Forelimb muscle (tissue), 1 donor: ENCODE results near the gene UBE2L5. TPM values are rescaled to one million over a fixed set of nuclear protein-coding genes. Genes with fewer than 3 reads are reported as not detected.

Experiments used
- DNase-seq: peaks from one replicate; pipeline ENCODE4 v3.0.0-alpha.2; 2013; ENCODE audit warnings: low read depth
- polyA plus RNA-seq: library from polyadenylated mRNA; unstranded; fragments of 120-200 nt; gene quantifications from one replicate; pipeline ENCODE4 v1.2.1, GENCODE V29; 2013; ENCODE audit not compliant: insufficient read length

The UBE2L5 gene
- polyA plus RNA-seq, 1 donor, result 0.52 TPM

DNA sequence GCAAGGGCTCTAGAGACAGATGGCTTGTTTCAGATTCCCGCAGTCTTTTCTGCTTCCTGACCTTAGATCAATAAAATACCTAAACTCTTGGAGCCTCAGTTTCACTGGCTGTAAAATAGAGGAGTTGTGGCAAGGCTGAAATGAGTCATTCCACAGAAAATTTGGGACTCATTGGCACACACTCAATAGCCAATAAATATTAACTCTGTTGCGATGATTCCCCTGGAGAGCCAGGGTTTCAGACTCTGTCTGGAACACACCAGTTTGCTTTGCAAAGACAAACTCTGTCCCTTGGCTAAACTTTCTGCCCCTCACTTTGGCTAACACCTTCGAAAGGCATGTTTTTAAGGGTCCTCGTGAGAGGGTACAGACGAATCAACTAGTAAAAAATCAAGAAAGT is 18.1 kb upstream of the UBE2L5 start:
- no peak for DNase-seq

DNA sequence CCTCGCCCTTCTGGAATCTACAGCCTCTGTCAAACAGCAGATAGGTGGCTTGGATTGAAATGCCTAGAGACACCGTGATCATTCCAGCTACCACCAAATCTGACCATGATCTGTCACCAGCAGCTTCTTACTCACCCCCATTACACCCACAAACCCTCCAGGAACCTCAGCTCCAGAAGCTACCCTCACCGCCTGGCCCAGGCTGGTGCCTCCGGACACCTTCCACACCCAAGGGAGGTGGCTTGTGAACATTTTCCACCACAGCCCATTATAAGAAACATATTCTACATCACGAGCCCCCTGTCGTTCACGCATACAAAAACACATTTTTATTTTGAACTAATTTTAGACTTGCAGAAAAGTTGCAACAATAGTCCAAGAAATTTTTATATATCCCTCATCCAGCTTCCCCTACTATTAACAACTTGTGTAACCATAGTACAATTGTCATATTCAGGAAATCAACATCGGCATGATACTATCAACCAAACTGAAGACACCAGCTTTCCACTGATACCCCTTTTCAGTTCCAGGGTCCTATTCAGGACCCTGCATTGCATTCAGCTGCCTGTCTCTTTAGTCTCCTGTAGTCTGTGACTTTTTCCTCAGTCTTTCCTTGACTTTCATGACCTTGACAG is 15.4 kb upstream of the UBE2L5 start:
- DNase-seq, result no peak

DNA sequence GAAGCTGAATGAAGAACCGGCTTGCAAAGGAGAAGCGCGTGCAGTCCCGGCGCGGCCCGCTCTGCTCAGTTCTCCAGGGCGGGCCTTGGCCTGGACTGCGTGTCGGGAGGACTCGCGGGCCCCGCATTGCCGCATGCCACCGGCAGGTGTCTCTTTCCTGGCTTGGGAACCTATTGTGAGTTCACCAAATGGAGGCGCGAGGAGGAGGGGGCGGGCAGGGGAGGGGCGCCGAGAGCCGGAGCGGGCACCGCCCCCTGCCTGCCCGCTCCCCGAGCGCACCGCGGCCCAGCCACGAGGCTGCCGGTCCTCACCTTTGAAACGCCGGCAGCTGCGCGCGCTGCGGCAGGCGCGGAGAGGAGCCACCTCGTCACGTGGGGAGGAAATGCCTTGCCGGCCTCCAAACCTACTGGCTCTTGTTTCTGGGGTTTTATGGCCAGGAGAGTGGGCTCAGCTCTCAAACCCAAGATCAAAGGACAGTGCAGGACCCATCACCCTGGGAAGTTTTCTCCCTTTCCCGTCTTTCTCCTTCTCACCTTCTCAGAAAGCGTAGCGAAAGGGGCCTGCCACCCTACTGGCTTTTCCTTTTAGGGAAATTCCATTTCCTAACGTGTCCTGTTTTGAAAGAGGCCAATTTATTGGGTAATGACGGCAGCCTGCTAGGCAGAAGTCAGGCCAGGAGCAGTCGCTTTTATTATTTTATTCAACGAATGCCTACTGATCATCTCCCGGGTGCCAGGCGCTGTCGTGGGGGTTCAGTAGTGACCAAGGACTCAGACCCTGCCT is 13.8 kb upstream of the UBE2L5 start:
- DNase-seq, result no peak

DNA sequence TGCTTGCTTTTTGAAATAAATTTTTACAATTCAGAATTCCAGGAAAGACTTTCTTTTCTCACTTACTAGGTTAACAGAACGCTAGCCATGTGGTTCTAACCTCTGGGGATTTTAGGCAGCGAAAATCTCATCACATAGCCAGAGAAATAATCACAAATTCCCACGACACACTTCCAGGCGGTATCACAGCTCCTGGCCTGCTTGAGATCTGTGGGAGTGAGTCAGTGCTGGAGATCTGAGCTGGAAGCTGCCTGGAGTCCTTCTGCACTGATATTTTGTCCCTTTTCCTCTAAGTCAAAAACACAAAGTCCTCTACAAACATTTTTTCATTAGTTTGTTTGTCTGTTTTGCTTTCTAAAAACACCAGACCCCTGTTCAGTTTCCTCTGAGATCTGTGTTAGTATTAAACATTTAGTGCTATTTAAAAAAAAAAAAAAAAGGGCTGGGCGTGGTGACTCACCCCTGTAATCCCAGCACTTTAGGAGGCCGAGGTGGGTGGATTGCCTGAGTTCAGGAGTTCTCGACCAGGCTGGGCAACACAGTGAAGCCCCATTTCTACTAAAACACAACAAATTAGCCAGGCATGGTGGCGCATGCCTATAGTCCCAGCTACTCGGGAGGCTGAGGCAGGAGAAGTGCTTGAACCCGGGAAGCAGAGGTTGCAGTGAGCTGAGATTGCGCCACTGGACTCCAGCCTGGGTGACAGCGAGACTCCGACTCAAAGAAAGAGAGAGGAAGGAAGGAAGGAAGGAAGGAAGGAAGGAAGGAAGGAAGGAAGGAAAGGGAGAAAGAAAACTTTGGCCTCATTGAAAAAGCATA is 12.2 kb upstream of the UBE2L5 start:
- DNase-seq, result no peak

DNA sequence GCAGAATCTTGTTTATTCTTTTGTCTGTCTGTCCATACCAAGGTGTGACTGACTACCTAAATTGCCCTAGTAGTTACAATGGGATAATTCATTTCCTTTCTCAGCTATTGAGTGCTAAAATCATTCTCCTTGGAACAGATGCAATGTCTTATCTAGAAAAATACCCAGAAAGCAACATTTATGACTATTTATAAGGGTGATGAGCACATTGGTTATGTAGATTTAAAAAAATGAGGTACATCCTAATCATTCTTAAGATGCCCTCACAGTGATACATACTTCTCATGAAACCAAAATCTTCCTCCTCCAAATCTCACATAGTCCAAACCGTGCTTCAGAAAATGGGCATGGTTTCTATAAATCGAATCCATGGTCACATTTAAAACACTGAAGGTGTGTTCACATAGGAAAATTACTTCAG is 11.6 kb upstream of the UBE2L5 start:
- no peak for DNase-seq

DNA sequence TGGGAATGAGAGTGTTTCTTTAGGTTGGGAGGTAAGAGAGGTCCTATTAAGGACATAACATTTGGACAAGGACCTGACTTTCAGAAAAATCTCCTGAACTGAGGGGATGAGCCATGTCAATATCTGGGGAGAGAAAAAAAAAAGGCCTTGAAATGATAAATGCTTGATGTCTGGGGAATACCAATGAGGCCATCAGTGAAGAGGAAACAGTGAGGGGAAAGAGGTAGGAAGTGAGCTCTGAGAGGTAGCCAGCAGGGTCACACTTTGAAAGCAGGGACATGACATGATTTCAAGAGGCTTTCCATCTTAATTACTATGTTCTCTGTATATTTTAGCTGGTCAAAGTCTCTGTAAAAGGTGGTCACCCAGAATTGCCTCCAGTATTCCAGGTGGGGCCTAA is 9.9 kb upstream of the UBE2L5 start:
- no peak for DNase-seq

DNA sequence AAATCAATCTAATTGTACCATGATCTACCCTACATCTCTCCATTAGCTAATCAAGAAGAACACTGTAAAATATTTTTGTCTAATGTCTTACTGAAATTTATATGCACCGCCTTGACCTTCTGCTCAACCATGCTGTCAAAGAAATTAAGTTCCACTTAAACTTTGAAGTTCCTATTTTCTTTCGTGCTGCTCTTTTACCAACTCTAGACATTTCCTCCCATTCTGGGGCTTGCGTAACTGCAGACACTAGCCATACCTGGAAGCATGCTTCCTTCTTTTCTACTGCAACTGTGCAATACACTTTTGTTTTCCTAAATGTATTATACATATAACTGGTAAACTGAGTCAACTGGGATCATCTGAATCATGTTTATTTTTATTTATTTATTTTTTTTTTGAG is 8.5 kb upstream of the UBE2L5 start:
- no peak for DNase-seq

DNA sequence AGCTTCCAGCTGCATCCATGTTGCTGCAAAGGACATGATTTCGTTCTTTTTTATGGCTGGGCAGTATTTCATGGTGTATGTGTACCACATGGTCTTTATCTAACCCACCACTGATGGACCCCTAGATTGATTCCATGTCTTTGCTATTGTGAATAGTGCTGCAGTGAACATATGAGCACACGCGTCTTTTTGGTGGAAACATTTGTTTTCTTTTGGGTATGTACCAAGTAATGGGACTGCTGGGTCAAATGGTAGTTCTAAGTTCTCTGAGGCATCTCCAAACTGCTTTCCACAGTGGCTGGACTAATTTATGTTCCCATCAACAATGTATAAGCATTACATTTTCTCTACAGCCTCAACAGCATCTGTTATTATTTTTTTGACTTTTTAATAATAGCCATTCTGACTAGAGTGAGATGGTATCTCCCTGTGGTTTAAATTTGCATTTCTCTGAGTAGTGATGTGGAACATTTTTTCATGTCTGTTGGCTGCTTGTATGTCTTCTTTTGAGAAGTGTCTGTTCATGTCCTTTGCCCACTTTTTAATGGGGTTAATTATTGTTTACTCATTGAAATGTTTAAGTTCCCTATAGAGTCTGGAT is 6.8 kb upstream of the UBE2L5 start:
- no peak for DNase-seq

DNA sequence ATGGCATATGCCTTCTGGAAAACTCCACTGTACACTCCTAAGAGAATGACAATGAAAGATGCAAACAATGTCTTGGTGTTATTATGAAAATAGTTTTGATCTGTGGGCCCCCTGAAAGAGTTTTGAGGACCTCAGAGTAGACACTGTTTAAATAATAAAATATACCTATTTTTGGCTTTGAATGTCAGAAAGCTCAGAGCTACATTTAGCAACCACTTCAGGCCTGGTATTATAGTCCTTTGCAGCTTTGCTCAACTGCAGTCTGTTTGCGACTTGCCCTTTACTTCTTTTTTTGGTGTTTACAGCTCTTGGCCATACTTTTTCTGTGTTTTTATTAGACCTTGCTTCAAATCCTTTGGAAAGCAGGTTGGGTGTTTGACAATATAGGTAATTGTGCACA is 5.8 kb upstream of the UBE2L5 start:
- no peak for DNase-seq

DNA sequence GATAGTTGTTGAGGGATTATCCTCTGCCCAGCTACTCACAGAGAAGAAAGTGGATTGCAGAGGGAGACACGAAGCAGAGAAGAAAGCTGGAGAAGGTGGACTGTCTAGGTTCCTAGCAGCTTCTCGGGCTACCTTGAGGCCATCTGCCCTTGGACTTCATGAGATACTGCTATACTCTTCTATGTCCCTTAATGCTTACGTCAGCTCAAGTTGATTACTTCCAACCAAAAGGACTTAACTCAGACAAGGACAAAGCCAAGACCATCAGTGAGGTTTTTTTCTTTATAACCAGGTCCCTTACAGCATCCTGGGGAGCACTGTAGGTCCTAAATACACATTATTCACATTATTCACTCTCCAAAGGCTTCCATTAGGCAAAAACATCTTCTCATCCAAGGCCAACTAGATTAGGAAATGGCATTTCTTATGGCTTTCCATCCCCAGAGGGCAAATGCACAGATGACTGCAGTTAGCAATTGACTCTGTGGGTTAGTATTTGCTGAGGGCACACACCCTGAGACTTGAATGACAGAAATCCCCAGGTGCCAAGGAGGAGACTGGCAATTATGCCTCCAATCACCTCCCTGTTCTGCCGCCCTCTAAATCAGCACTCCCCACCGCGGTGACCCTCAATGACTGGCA is 4.1 kb upstream of the UBE2L5 start:
- no peak for DNase-seq

DNA sequence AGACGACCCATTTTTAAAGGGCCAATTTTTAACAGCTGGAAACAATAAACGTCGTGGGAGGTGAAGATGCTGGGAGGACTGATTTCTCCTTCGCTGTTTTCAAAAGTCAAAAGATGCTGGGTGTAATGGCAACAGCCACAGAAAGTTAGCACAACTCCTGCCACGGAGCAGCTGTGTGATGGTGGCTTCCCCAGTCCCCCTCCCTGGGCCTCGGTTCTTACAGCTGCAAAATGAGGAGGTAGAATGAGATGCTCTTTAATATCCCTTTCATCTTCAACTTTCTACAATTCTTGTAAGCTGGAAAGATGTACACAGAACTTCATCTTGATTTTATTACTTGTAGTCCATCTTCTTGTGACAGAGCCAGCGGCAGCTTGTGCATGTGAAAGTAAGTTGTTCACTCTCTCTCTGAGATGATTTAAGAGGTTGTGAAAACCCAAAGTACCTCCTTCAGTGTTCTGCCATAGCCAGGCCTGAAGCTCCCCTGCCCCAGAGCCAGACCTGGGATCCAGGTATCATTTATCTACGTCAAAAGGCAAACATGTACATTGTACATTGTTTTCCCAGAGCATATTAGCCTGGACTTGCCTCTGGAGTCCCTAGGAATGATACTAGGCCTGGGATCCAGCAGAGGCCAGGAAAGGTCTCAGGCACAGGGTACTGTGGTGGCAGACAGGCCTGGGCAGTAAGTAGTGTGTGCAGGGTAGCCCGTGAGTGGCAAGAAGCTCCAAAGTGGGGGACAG is 3.4 kb upstream of the UBE2L5 start:
- DNase-seq, result no peak

DNA sequence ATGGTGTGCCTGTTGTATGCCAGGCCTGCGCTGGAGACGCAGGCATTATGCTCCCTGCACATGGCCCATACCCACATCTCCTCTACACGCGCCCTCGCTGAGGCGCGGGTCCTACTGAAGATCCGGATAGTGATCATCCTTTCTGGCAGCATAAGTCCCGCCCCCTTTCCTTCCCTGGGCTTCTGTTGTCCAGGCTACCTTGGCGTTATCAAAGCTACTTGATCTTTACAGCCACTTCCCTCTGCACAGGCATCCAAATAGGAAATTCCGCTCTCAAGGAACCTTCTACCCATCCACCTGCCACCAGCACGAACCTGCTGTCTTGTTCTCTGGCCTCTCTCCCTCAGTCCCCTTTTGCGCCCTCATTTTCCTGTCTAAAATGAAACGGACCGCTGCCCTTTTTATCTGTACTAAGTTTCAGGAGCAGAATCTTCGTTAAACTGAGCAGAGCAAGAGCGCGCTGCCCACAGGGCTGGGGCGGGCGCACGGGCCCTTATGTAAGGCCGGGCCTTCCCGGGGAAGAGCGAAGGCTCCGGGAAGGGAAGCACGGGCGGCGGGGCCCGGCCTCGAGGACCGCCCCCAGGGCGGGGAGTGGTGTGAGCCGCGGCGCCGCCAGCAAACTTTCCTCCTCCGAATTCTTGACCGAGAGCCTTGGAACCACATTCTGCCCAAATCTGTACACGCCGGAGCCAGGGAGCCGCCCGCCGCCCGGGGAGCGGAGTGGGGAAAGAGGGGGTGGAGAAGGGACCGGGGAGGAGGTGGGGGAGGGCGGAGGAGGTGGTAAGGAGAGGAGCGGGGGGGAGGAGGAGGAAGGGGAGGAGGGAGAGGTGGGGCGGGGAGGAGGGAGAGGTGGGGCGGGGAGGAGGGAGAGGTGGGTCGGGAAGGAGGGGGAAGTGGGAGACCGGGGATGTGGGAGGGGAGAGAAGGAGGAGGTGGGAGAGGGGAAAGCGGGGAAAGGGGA is 920 bp upstream of the UBE2L5 start:
- DNase-seq, result peak; percentile 68

DNA sequence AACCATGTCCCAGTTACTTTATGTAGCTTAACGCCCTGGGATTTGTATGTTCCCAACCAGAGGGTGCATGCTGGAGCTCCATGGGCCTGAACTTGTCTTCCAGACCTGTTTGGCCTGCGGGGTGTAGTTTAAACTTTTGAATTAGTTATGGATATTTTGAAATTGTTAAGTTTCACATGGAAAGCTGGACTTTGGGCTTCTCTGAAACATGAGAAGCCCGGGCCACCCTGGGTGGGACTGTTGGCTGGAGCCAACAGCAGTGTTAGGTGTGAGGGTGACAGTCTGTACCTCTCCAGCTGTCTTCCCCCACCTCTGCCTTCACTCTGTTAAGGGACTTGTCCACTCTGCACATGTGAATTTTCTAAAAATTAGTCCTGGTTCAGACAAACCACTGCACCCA is 1.6 kb downstream of the UBE2L5 start:
- no peak for DNase-seq

DNA sequence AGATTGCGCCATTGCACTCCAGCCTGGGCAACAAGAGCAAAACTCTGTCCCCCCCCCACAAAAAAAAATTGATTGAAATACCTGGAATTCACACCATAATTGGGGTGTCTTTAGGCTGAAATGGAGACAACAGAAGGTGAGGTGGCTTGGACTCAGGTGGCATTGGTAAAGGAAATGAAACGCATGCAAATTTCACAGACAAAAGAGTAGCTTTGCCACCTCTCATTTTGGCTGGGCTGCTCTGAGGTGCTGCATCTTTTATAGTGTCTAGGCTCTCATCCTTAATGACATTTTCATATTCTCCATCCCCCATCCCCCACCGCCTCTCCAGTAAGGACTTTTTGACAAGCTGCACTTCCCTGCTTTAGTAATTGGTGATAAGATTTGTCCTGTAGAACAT is 6.9 kb downstream of the UBE2L5 start:
- no peak for DNase-seq

DNA sequence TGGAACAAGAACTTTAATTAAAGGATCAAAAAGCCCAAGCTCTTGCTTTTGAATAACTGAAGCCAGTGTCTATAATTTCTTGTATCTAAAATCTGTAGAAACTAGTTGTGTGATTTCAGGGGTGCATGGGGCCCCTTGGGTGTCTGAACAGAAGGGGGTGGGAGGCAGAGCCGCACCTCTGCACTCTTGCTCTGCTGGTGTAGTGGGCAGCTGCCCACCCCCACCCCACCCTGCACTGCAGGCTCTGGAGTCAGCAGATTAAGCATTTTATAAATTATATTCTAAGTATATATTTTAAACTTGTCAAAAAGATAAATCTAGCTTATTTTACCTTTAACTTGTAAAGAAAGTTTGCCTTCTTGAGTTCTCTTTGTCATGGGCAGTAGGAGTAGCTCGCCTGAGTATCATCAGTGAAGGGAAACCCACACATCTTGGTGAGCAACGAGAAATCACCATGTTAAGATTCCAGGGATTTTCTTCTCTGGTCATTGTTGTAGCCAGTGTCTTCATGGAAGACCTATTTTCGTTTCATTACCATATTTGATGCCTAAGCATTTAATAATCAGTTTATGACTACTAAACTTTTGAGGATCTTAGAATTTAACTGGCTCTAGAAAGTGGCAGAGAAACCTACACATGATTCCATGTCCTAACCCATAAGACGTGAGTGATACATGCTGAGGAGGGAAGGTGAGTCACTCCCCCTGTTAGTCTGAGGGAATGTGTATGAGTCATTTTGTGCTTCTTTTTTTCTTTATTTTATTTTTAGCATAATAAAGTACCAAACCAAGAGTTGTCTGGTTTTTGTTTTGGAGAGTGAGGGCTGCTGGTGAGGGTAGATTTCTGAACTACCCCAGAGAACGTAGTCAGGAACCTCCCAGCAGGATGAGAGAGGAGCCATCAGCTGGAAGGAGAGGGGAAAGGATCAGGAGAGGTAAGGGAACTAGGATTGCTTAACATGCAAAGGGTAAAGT is 7.7 kb downstream of the UBE2L5 start:
- no peak for DNase-seq

DNA sequence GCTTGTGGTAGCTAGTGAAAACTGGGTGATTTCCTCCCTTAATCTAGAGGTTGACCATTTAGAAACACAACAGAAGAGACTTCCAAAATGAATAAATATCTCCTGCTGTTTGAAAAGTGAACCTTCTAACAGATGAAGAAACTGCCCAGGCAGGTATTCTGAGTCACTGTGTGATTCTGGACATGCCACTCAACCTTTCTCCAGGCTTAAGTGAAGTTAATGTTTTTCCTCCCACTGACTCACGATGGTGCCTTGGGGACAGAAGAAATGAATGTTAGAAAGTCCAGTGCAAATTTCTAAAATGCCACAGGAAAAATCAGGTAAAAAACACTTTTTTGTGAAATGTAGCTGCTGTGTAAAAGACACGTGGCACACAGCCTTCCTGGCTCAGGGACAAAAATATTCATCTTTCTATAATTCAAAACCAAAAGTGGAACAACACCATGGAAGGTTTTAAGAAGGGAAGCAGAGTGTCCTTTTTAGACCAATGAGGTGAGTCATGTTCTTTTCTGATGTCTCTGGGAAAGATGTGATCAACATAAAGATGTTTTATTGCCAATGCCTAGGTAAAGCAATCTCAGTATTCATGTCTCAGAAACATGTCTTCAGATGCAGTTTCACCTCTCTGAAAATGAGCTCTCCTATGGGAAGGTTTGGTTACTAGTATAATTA is 9.1 kb downstream of the UBE2L5 start:
- DNase-seq, result no peak

DNA sequence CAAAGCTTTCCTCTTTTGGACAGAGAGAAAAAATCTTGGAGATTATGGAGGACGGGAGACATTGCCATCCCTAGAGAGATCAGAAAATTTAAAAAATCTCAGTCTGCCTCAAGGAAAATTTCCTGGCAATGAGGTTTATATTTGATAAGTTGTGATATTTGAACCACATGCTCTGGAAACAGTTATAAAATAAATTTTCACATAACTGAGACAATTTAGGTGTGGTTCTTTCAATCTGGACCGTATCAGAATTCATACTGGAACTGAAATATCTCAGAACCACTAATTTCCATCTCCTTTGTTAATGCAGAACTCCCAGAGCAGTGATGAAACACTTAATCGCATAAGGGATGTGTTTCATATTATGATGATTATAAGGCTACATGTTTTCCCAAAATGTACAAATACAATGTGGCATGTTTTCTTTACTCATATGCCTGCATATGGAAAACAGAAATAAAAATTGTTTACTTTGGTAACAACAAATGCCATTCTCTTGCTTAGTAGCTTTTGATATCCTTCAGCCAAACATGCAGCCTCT is 13.7 kb downstream of the UBE2L5 start:
- no peak for DNase-seq

DNA sequence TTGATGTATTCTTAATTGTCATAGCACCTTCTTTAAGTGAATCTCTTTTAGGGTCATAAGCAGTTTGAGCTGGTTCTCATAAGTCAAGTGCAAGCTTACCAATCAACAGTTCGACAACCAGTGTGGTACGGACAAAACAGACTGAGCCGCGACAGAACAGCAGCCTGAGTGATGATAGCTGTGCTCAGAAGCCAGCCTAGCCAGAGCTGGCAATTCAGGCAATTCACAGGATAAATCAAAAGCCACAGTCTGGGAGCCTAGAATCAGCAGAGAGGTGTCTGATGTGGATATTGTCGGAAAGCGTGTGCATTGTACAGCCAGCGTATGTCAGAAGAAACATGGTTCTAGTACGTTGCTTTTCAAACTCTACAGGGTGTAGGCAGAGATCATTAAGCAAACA is 14.9 kb downstream of the UBE2L5 start:
- no peak for DNase-seq
